ENCODE results near the gene ATP2B1.

The ATP2B1 gene

DNA sequence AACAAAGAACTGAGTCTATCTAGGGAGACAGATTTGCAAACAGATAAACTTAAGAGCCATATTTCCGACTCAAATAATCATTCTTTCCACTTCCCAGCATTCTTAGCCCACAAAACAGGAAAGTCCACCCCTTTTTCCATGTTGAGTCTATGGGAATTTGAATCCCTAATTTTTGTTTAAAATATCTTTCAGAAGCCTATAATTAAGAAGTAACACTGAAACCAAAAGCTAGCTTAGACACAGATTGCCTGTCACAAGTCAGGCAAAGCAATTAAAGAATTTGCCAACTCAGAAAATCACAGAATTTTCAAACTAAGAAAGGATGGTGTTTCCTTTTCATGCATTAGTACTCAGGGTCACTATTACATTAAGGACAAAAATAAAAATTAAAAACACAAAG is 17.0 kb downstream of the ATP2B1 start:
- DNase-seq: no peak

DNA sequence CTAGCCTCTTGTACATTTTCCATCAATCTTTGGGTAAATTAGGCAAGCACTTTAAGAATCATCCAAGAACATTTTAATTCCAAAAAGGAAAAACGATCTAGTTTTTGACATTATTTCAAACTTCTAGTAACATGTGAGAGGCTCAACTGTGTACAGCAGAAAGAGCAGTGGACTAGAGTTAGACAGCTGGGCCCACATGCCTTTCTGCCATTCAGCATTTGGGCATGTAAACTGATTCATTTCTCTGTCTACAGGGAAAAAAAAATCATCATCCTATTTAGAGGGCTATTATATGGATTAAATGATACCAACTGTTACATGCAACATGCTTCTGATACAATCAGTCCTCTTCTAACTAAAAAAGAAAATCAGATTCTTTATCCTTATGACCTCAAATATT is 17.7 kb downstream of the ATP2B1 start:
- DNase-seq: peak; percentile 33

DNA sequence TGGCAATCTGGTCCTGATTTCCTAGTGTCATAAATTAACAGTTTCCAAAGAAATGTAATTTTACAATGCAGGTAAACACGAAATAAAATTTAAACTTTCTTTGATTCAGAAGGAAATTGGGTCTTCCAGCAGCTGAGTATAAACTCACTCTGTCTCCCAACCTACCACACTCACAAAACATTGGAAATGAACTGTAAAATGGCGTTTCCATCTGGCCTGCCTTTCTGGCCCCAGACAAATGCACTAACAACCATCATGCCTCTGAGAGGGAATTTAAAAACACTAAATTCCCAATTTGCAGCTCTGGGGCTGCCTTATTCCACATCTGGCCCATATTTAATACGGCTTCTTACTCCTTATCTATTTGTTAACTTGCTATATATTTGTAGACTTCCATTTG is 19.3 kb downstream of the ATP2B1 start:
- no peak for DNase-seq

DNA sequence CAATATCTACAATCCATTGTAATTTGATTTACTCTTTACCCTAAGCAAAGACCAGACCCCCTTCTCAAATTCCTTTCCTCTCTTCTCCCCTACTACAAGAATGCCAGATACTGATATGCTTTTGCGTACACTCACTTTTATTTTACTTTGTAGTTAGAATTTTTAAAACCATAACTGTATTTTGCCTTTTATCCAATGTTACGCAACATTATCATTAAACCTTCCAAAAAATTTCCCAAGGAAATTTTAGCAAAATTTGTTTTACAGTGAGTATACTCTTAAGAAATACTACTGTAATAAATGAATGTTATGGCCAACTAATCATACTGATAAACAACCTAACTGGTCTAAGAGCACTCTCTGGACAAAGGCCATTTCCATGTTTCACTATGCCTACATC is 22.3 kb downstream of the ATP2B1 start:
- no peak for DNase-seq

DNA sequence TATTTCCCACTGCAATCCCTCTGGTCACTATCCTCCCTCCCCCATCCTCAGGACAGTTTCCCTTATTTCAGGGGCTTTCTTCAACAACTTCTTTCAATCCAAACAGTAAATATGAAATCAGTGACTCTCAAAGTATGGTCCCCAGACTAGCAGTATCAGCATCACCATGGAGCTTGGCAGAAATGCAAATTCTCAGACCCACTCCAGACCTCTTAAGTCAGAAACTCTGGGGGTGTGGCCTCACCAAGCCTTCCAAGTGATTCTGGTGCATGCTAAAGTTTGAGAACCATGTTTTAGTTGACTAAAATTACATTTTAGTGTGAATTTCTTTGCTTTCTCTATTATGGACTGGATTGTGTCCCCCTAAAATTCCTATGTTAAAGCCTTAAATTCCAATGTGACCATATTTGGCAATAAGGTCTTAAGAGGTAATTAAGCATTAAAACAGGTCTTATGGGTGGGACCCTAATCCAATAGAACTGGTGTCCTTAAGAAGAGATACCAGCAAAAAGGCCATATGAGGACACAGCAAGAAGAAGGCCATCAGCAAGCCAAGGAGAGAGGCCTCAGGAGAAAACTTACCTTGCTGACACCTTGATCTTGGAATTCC is 23.2 kb downstream of the ATP2B1 start:
- no peak for DNase-seq

DNA sequence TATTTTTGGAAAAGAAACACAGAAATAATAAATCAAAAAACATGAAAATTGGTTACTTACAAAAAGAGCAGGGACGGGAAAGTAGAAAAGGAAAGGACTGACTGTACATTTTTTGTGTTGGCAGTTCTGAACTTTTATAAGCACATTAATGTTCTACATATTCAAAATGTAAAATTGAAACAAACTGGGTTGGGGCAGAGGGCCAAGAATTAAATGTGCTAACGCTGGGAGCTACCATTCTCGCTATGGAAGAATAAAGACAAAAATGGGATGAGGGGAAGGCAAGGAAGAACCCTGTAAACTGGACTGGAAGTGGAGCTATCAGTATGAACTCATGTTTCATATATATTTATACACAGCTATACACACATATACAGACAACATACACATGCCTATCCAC is 24.5 kb downstream of the ATP2B1 start:
- no peak for DNase-seq

DNA sequence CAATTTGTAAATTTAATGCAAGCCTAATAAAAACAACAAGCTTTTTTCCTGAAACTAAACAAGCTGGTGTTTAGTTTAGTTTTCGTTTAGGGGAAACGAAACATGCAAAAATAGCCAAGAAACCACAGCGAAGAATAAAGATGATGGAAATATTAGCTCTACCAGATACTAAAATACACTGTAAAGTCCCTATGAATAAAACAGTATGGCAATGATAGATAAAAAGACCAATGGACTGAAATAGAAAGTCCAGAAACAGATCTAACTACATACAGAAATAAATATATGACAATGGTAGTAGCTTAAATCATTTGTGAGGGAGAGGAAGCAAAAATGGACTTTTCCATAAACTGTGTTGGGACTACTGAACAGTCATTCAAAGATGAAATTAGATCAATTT is 26.4 kb downstream of the ATP2B1 start:
- DNase-seq: no peak

DNA sequence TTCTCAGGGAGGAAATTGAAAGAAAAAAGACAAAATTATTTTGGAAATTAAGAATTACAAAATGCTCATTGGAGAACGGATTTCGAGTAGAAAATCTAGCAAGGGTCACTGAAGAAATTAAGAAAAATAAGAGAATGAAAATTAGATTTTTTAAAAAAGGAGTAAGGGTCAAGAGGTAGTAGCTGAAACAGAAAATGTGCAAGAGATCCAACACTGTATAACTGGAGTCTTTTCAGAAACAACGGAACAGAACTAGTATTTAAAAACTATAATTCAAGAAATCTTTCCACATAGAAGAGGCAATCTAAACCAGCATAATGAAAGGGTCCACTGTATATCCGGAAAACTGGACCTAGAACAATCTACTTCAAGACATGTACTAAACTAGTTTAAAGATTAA is 28.2 kb downstream of the ATP2B1 start:
- DNase-seq: no peak

DNA sequence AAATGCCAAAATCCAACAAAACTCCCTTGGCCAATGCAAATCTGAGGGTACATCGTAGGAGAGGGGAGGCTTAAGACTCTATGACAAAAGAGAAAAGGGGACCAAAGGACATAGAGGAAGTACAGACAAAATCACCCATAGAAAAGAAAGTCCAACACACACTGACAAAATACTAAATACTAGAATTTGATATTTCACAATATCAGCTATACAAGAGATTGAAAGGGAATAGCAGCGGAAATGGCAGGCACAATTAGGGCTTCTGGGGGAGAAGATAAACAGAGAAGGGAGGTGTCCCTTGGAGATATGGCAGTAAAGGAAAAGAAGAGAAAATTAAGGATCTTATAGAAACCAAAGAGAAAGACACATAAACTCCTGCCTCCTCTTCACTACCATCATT is 29.0 kb downstream of the ATP2B1 start:
- no peak for DNase-seq

DNA sequence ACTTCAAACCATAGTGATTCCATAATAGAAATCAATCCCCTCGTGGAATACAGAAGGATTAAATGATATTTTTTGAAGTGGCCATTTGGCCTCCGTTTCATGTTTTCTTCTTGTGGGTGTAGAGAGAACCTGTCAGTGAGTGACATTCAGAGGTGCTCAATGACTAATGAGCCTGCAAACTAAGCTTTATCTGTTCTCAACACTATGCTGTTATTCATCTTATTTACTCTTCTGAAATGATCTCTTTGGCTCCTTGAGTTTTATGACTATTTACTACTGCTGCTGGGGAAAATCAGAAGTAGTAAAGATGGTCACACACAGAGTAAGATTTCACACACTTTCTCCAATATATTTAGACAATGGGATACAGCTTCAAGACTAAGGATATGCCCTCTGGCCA is 30.4 kb downstream of the ATP2B1 start:
- DNase-seq: no peak

DNA sequence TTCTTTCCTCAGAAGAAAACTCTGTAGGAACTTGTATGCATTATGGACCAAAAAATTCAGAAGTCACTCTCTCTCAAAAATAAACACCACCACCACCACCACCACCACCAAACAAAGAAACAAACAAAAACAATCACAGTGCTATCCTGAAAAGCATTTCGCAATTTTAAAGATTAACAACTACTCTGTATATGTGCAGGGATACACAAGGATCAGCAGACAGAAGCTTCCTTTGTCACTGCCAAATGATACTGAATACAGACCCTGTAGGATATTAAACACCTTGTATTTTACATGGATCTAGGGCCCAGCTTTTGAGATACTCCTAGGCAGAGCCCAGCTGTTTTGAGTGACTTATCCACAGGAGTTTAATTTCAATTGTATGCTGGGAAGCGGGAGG is 31.7 kb downstream of the ATP2B1 start:
- no peak for DNase-seq

DNA sequence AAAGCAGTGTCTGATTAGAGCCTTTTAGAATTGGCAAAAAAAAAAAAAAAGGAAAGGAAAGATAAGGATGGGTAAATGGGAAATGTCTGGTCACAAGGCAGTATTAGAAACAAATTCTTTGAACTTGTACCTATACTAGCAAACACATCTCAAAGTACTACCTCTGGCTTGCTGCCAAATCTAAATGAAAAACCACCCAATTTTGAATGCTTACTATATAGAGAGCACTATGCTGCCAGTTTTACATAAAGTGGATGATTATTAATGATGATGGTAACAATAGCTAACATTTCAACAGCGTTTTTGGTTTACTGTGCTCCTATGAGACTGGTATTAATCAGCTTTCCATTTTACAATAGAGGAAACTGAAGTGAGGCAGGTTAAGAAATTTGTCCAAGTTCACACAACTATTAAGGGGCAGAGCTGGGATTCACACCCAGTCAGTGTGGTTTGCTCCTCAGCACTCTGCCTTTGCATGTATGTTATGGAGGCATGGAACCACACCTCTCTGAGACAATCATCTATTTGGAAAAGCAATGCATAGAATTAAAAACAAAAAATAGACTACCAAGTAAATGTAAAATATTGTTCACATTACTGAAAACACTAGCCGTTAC is 34.2 kb downstream of the ATP2B1 start:
- DNase-seq: no peak

DNA sequence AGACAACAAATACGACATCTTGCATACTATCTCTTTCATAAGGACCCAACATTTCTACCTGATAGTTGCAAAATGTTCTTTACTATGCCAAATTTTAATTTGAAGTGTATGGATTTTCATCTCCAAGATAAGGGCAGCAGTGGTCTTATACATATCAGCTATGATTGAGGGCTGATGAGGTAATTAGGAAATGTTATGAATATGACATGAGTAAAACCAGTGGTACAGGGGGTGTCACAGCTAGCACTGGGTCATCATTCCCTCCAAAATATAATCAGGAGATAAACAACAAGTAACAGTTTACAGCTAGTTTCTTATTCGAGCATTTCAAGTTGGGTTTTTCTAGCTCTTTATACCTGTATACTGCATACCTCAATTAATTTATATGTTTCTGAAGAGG is 35.0 kb downstream of the ATP2B1 start:
- DNase-seq: no peak

DNA sequence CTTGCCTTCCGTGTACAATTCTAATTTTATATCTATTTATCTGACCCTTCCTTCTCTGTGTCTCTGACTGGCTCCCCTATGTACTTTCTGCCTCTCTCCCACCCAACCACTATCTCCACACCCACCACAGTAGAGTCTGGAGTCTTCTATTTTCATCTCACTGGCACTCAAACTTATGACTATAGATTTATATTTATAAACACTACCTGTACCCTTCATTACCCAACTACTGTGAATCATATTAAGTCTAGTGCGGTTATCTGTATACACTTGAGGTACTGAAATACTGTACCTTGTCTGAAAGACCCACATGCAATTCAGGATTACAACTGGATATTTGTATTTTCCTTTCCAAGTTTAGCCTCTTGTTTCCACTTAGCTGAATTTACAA is 36.1 kb downstream of the ATP2B1 start:
- no peak for DNase-seq

DNA sequence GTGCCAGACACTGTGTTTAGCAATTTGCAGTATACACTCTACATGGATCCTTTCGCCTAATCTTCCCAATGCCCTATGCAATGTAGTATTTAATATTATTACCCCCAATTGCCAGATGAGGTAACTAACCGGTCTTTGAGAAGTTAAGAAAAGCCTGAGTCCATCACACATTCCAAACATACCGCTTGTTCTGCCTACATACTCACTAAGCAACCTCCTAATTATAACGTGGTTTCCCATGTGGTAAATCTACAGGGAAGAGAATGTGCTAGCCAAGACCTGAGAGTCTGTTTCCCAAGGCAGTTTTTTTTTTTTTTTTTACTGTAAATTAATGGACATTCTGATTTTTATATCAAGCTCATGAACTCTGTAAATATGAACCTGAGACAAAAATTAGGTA is 37.2 kb downstream of the ATP2B1 start:
- DNase-seq: peak; percentile 90

DNA sequence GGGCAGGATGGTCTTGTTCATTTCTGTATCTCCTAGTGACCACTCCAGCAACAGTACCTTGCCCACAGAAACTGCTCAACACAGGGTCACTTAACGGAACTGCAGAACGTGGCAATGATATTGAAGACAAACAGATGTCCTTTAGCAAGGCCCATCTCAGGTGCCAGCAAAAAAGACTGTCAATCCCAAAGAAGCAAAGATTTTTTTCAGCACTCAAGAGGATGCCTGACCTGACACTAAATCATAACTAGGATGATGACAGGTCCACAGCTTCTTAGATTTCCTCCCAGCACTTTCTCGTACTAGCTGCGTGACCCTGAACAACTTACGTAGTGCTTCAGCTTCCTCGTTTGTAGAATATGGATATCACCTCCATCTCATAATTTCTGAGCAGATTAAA is 39.4 kb downstream of the ATP2B1 start:
- no peak for DNase-seq

DNA sequence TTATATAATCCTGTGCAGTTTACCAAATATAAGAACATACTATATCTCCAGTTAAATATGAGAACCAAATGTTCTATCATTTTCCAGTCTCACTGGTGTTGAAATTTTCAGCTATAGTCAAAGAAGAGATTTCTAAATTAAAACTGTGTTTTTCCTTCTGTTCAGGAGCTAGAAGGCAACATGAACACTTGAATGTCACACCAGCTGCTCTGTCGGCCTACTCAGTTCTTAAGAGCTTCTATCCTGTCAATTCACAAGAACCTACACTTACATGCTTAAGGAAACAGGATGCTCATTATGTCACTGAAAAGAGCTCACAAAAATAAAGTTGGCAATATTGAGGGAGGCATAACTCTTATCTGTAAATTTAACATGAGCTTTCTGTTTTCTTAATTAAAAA is 43.1 kb downstream of the ATP2B1 start:
- DNase-seq: no peak

DNA sequence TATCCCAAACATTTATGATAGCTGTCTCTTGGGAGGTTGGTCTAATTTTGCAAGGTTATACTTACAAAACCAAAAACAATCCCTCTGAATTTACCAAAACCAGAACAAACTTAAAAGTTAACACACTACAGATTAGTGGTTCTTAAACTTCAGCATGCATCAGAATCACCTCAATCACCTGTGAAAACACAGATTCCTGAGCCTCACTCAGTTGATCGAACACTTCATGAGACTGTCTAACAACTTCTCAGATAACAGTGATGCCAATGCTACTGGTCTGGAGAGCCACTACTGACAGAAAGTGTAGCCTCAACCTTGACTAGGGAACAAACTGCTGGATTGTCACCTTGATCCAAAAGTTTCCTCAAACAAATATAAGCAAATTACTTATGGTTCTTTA is 44.2 kb downstream of the ATP2B1 start:
- no peak for DNase-seq

DNA sequence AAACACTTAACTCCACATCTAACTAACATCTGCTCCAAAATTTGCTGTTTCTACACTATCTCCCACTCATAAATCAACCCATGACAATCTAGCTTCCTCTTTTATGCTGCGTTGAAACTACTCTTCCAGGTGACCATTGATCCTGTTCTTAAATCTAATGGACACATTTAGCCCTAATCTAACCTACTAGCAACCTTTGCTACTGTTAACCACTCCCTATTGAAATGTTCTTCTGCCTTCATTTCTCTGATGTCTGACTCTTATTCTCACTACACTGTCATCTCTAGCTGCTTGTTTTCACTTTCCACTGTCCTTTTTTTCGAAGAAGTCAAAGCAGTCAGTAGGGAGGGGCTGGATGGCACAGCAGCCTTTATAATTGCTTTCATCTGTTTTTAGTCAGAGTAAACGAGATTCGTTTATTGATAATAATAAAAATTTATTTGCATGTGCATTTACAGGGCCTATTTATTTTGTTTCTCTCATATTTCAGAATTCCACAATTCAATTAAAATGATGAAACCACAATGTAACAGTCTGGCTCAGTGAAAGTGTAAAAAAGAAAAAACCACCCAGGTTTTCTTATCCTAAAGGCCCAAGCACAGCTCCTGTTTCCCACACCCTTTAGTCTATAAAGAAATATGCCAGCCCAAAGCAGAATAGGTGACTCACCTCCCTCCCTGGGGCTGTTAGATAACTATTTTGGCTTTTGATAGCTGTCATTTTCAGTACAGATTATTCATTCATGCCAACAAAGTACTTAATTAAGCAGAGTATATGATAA is 44.9 kb downstream of the ATP2B1 start:
- DNase-seq: peak; percentile 39

DNA sequence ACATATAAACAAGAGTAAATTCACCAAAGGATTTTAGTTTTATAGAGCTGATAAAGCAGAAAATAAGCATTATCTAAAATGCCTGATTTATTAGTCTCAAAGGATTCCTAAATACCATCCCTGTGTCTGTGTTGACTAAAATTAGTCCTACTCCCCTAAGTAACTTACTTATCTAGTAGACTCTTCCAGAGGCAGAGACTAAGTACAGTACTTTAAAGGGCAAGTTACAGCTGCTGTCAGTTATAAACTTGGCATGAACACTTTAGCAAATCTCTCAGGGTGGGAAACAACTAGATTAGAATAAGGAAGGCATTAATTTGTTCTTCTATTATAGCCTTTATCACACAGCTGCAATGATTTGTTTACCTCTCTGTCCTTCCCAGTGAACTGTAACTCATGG is 46.0 kb downstream of the ATP2B1 start:
- DNase-seq: no peak

DNA sequence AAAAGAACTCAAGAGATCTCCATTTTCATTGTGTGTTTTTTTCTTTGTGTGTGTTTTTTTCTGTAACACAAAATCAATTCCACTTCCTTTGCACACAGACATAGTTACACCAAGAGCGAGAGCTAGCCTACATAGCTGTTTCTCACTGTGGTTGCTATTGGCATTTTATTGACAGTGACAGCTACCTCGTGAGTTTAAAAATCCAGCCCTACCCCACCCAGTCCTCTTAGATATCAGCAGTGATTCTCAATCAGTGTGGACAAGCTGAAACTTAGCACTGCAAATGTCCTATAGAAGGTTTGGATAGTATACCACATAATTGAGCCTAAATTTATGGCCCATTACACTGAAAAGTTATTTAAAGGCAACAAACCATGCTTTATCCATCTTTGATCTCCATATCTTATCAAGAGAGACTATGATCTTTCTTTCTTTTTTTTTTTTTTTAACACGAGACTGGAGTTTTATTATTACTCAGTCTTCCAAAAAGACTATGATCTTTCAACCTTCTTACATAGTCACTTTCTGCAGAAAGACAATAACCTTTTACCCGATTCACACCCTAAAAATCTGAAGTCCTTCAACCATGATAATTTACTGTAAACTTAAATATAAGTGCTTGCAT is 46.8 kb downstream of the ATP2B1 start:
- DNase-seq: no peak

DNA sequence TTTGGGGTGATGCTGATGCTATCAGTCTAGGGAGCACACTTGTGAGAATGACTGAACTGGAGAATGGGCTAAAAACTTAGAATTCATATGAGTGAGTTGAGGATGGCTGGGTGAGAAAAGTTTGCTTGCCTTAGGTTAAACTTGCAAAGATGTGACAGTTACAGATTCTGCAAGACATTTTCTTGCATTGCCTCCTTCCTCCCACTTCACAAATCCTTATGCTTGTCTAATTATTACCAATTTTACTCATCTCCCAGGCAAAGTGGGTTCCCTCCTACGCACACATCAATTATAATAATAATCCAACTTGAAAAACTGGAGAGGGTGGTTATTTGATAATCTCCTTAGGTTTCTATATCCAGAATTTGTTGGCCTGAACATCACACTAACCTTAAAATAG is 50.9 kb downstream of the ATP2B1 start:
- DNase-seq: no peak

DNA sequence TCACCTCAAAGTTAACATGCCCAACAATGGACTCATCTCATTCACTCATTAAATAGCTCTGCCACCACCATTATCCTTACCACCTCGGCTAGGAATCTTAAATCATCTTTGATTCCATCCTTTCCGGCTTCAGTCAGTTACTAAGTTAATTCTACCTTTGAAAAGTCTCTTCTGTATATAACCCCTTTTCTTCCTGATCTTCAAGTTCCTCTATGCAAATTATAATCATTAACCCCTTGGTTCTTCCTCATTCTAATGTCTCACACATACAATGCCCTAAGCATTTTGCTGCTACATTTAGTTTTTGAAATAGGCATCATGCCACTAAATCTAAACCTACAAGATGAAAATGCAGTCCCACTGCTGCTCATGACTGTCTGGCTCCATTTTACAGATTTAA is 51.6 kb downstream of the ATP2B1 start:
- no peak for DNase-seq

DNA sequence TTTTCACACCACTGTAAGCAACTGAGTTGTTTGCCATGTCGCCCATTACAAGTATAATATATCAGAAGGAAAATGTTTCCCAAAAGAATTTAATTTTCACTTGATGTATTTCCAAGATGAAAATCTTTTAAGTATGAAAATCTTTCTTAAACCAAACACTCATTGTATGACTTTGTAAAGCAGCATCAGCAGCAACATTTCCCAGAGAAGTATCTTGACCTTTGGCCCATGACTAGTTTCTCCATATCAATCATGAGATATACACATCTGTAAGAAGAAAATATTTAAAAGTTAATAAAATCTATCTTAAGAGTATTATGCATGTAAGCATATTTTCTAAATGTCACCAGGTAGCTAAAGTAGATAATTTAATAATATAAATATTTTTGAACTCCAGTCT is 52.8 kb downstream of the ATP2B1 start:
- no peak for DNase-seq
